Common myeloid progenitor, CD34-positive (primary cell): ENCODE results near the gene IL1R2.

Experiments used
- CTCF ChIA-PET: fragments of 350-600 bp; sonication (Branson Sonifier 250); formaldehyde crosslinking; loops from one replicate; lab custom pipeline; 2021; ENCODE audit warnings: antibody characterized with exemption; lab: Charles Lee
- POLR2A ChIA-PET: fragments of 350-600 bp; sonication (Branson Sonifier 250); formaldehyde crosslinking; loops from one replicate; lab custom pipeline; 2021; ENCODE audit warnings: antibody characterized with exemption; lab: Charles Lee
- DNase-seq, 3 donors: peaks; one replicate each; pipeline versions ENCODE4 v3.0.0 to v3.0.0-alpha.2; 2013
- H3K27ac ChIP-seq, 2 experiments: 1 replicate in 1 of 2; 2 replicates in 1 of 2; pipeline ENCODE4 v1.7.0; 2013; ENCODE audit warnings: inconsistent platforms in 2 of 2, low read length in 2 of 2, mild to moderate bottlenecking in 2 of 2, low read depth in 1 of 2, moderate library complexity in 1 of 2; ENCODE audit not compliant: severe bottlenecking in 2 of 2, insufficient read depth in 1 of 2, poor library complexity in 1 of 2
- H3K27me3 ChIP-seq, 5 experiments: replicated peaks in 2 of 5; 1 replicate in 3 of 5; 2 replicates in 2 of 5; pipeline versions ENCODE4 v1.6.1 to v1.7.0; 2013; ENCODE audit warnings: low read length in 4 of 5, mild to moderate bottlenecking in 2 of 5, moderate library complexity in 2 of 5, inconsistent platforms in 1 of 5; ENCODE audit not compliant: insufficient read depth in 5 of 5, control insufficient read depth in 4 of 5
- H3K36me3 ChIP-seq, 4 experiments: 1 replicate in 2 of 4; 2 replicates in 2 of 4; pipeline versions ENCODE4 v1.6.1 to v1.7.0; 2013; ENCODE audit warnings: low read length in 3 of 4, control low read depth in 1 of 4, mild to moderate bottlenecking in 1 of 4; ENCODE audit not compliant: control insufficient read depth in 4 of 4, insufficient read depth in 4 of 4
- H3K4me1 ChIP-seq, 4 experiments: 1 replicate in 3 of 4; 2 replicates in 1 of 4; pipeline versions ENCODE4 v1.6.1 to v1.7.1; 2013; ENCODE audit warnings: low read length in 3 of 4, mild to moderate bottlenecking in 3 of 4, control low read depth in 1 of 4, inconsistent platforms in 1 of 4, moderate library complexity in 1 of 4; ENCODE audit not compliant: control insufficient read depth in 4 of 4, insufficient read depth in 4 of 4; ENCODE audit errors: control extremely low read depth in 1 of 4
- H3K4me3 ChIP-seq, 7 experiments: 1 replicate in 4 of 7; 2 replicates in 3 of 7; pipeline versions ENCODE4 v1.5.1 to v1.7.0; 2013; ENCODE audit warnings: mild to moderate bottlenecking in 7 of 7, low read length in 6 of 7, moderate library complexity in 6 of 7, inconsistent platforms in 2 of 7, low read depth in 2 of 7, control low read depth in 1 of 7; ENCODE audit not compliant: insufficient read depth in 4 of 7, control insufficient read depth in 1 of 7; ENCODE audit errors: extremely low read depth in 1 of 7
- H3K9me3 ChIP-seq, 5 experiments: 1 replicate in 4 of 5; 2 replicates in 1 of 5; pipeline versions ENCODE4 v1.6.1 to v1.7.1; 2013; ENCODE audit warnings: low read length in 4 of 5, mild to moderate bottlenecking in 2 of 5, inconsistent platforms in 1 of 5, low read depth in 1 of 5, moderate library complexity in 1 of 5; ENCODE audit not compliant: control insufficient read depth in 4 of 5, insufficient read depth in 2 of 5; ENCODE audit errors: control extremely low read depth in 1 of 5
- WGBS: methylation state at CpG from one replicate; pipeline ENCODE4 v1.1.5; 2013; ENCODE audit not compliant: insufficient coverage; 5-methylcytosine and 5-hydroxymethylcytosine counted together

The IL1R2 gene

GRCh38 chr2:102057502-102058292 lies 65.9 kb downstream of the IL1R2 start:
- DNase-seq, result no peak
- Histone ChIP-seq H3K9me3 (no peaks in the 10 kb centered on the region), H3K36me3 (no peaks in the 10 kb centered on the region), H3K27me3 (no peaks in the 10 kb centered on the region), H3K4me1 (peaks cover 0 to 8% (median under 1%) of the 10 kb centered on the region in 4 experiments), H3K4me3 (no peak overlapping the region), H3K27ac (no peak overlapping the region)
- 86% methylated on average over 13 of the region's 14 CpGs for WGBS
- ChIA-PET CTCF (interaction anchor here (1.9 kb wide), 1 partner anchor 10 kb away, joined by 5 read pairs; no protein-coding TSS in a partner anchor), POLR2A (no interaction called here)

GRCh38 chr2:102058293-102058833 lies 66.6 kb downstream of the IL1R2 start:
- Histone ChIP-seq H3K4me3 (no peak overlapping the region), H3K9me3 (no peaks in the 10 kb centered on the region), H3K27me3 (no peaks in the 10 kb centered on the region), H3K27ac (no peak overlapping the region), H3K4me1 (peaks cover 0 to 15% (median 5%) of the 10 kb centered on the region in 4 experiments), H3K36me3 (no peaks in the 10 kb centered on the region)
- POLR2A ChIA-PET, result no interaction called here
- DNase-seq, result no peak
- CTCF ChIA-PET, result interaction anchor here (1.9 kb wide), 1 partner anchor 9 kb away, joined by 5 read pairs; no protein-coding TSS in a partner anchor
- WGBS, result 100% methylated on average over 3 of the region's 8 CpGs

- H3K27me3 ChIP-seq, result no peaks in the 10 kb centered on the region
- no peak overlapping the region for H3K4me3 ChIP-seq
- no peak for DNase-seq
- H3K4me1 ChIP-seq, result peaks cover 3 to 23% (median 12%) of the 10 kb centered on the region in 4 experiments
- no peaks in the 10 kb centered on the region for H3K9me3 ChIP-seq
- POLR2A ChIA-PET, result no interaction called here
- 86% methylated on average over 1 of the region's 1 CpG for WGBS
- CTCF ChIA-PET, result no interaction called here
- no peak overlapping the region for H3K27ac ChIP-seq
- H3K36me3 ChIP-seq, result no peaks in the 10 kb centered on the region
These were observed 67.4 kb downstream of the IL1R2 start for GRCh38 chr2:102059151-102059550.

GRCh38 chr2:102060047-102060446 lies 68.3 kb downstream of the IL1R2 start:
- 84% methylated on average over 3 of the region's 3 CpGs for WGBS
- ChIA-PET CTCF (interaction anchor here (1.0 kb wide), 1 partner anchor 11 kb away, joined by 3 read pairs; no protein-coding TSS in a partner anchor), POLR2A (no interaction called here)
- Histone ChIP-seq H3K4me1 (peaks cover 7 to 32% (median 21%) of the 10 kb centered on the region in 4 experiments), H3K9me3 (no peaks in the 10 kb centered on the region), H3K36me3 (no peaks in the 10 kb centered on the region), H3K27me3 (no peaks in the 10 kb centered on the region), H3K27ac (no peak overlapping the region), H3K4me3 (no peak overlapping the region)
- no peak for DNase-seq

- WGBS, result 98% methylated on average over 4 of the region's 4 CpGs
- Histone ChIP-seq H3K36me3 (no peaks in the 10 kb centered on the region), H3K27ac (no peak overlapping the region), H3K4me3 (no peak overlapping the region), H3K9me3 (peaks cover 0 to 5% (median 0%) of the 10 kb centered on the region in 5 experiments), H3K27me3 (no peaks in the 10 kb centered on the region), H3K4me1 (peaks cover 7 to 39% (median 23%) of the 10 kb centered on the region in 4 experiments)
- CTCF ChIA-PET, result interaction anchor here (1.0 to 1.1 kb wide), 2 partner anchors 10 to 180 kb away, joined by 3 to 4 read pairs; no protein-coding TSS in a partner anchor
- no peak for DNase-seq
- POLR2A ChIA-PET, result no interaction called here
These were observed 69.0 kb downstream of the IL1R2 start for GRCh38 chr2:102060792-102061191.

- Histone ChIP-seq H3K27ac (no peak overlapping the region), H3K4me1 (peaks cover 7 to 42% (median 23%) of the 10 kb centered on the region in 4 experiments), H3K27me3 (no peaks in the 10 kb centered on the region), H3K36me3 (no peaks in the 10 kb centered on the region), H3K9me3 (peaks cover 0 to 5% (median 0%) of the 10 kb centered on the region in 5 experiments), H3K4me3 (no peak overlapping the region)
- ChIA-PET POLR2A (no interaction called here), CTCF (interaction anchor here (1.0 to 1.6 kb wide), 4 partner anchors 10 to 180 kb away, joined by 3 to 6 read pairs (median 4); no protein-coding TSS in a partner anchor)
- DNase-seq, result no peak
- 97% methylated on average over 6 of the region's 7 CpGs for WGBS
These were observed 69.5 kb downstream of the IL1R2 start for GRCh38 chr2:102061286-102061699.
